GM18909 (cell line): ENCODE data around the gene ITGB6.

Experiments used
- ATAC-seq: cut with Tn5 transposase; IDR thresholded peaks from one replicate; pipeline ENCODE4 v1.9.1; 2021; ENCODE audit warnings: mild to moderate bottlenecking; ENCODE audit not compliant: unreplicated experiment, poor library complexity

Gene ITGB6

GRCh38 chr2:160104115-160104514 is 96.0 kb downstream of the ITGB6 start:
- no peak for ATAC-seq

DNA sequence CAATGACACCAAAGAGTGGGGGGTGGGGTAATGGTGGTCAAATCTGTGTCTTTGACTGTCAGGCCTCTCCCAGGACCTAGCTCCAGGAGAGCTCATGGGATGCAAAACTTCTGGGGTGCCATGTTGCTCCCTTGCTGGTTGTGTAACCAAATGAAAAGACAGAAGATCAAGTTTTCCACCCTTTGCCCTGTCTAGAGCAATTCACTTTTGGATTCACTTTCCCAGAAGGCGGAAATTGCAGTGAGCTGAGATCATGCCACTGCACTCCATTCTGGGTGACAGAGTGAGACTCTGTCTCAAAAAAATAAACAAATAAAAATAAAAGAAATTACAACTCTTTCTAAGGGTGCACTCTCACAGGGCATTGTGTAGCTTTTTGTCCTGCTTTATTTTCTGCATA is 102.7 kb downstream of the ITGB6 start:
- ATAC-seq, result no peak

GRCh38 chr2:160096409-160096808 is 103.7 kb downstream of the ITGB6 start:
- ATAC-seq, result peak; percentile 76

GRCh38 chr2:160092445-160092844 is 107.6 kb downstream of the ITGB6 start:
- no peak for ATAC-seq

GRCh38 chr2:160091381-160091780 is 108.7 kb downstream of the ITGB6 start:
- ATAC-seq, result no peak

- ATAC-seq, result no peak
These were observed 112.0 kb downstream of the ITGB6 start for GRCh38 chr2:160087854-160088745.

GRCh38 chr2:160085662-160086061 is 114.4 kb downstream of the ITGB6 start:
- no peak for ATAC-seq

DNA sequence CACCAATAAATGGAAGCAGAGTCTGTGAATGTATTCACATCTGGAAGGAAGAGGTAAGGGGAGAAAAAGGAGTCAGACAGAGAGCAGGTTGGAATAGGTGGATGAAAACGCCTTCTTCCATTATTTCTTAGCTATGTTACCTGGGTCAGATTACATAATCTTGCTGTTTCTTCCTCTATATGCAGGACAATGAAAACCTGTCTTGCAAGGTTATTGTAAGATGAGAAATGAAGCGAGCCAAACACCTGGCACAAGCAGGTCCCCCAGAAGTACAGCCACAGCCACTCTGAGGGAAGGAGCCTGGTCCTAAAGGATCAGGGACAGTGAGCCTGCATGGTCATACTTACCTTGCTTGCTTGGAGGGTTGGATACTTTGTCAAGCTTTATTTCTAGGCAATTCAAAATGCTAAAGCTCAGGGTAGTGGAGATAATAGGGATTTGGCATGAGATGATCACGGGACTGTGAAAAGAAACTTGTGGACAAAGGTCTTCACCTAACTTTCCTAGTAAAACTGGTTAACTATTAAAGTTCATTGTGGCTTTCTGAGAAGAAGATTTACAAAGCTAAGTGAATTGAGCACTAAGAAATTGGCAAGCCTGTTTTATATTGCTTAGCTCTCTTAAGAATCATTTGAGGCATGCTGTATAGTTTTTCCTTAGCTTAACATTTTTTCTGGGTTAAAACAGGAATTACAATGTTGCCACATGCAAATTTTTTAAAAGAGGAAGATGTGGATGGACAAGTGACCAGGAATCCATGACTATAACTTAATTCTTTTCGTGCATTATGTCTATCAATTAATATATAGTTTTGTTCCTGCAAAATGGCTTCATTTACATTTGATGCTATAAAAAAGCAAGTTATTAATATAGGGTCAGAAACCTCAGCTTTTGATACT is 121.9 kb downstream of the ITGB6 start:
- ATAC-seq, result no peak

GRCh38 chr2:160076914-160077313 is 123.2 kb downstream of the ITGB6 start:
- peak; percentile 55 for ATAC-seq

DNA sequence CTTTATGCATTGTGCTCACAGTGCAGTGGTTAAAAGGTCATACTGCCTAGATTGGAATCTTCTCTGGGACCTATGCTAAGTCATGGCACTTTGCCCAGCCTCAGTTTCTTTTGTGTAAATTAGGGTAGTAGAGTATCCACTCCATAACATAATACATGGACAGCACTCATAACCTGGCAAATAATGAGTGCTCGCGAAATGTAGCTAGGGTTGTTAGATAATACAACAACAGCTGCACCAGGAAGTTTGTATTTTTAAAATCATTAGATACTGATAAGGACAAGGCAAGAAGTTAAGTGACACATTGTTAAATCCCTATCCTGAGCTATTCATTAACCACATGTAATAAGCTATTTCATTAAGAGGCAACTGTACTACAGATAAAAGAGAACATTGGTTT is 123.8 kb downstream of the ITGB6 start:
- ATAC-seq, result no peak

DNA sequence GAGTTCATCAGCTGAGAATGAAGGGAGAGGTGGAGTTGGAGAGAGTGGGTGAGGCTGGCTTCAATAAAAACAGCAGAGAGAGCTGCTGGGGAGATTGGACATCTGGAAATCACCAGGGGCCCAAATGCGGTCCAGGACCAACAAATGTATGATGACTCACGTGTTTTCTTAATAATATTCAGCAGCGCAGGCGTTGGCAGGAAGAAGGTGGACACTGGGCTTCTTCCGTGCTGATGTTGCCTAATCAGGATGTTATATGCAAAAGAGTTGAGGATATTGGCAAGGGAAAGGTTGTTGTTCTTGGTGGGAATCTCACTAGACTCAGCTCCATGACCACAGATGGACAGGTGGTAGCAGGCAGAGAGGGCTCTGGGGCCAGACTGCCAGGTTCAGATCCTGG is 124.9 kb downstream of the ITGB6 start:
- ATAC-seq, result no peak

DNA sequence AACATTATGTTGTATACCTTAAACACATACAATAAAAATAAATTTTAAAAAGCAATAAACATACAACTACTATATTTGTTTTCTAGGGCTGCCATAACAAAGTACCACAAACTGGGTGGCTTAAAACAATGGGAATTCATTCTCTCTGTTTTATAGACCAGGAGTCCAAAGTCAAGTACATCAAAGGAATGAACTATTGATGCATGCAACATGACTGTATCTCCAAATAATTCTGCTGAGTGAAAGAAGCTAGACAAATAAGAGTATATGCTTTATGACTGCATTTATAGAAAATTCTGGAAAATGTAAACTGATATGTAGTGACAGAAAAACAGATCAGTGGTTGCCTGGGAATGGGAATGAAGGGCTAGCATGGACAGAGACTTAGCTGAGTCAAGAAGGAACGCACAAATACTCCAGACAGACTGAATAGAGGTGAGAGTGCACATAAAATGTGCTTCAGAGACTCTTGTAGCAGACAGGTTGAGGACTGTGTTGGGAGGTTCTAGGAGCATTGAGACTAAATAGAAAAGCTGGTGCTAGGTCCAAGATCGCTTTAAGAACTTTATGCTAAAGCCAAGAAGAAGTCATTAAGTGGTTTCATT is 126.7 kb downstream of the ITGB6 start:
- no peak for ATAC-seq

- no peak for ATAC-seq
These were observed 131.2 kb downstream of the ITGB6 start for GRCh38 chr2:160068906-160069305.

GRCh38 chr2:160064916-160065315 is 135.2 kb downstream of the ITGB6 start:
- no peak for ATAC-seq

GRCh38 chr2:160063879-160064612 is 136.0 kb downstream of the ITGB6 start:
- no peak for ATAC-seq

GRCh38 chr2:160063271-160063670 is 136.8 kb downstream of the ITGB6 start:
- no peak for ATAC-seq

- no peak for ATAC-seq
These were observed 137.6 kb downstream of the ITGB6 start, which contains the start of gene PLA2R1 for GRCh38 chr2:160062292-160063005. PLA2R1 (minus strand) TSS chr2:160062615; CDS start chr2:160062403, 212 bp downstream.

DNA sequence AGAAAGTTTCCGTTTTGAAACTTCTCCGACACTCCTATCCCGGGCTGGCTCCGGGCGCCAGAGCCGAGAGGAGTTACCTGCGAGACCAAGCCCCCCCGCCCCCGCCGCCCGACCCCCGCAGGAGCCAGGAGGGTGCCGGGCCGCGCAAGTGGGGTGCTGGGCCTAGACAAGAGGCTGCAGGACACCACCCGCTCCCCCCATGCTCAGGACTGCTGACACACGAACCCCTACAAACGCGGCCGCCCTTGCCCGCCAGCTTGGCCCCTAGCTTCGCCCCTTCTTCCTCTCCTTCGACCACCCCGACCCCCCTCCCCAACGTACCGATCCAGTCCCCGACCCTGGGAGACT is 138.2 kb downstream of the ITGB6 start:
- no peak for ATAC-seq

- no peak for ATAC-seq
These were observed 138.5 kb downstream of the ITGB6 start for GRCh38 chr2:160061533-160061932.

DNA sequence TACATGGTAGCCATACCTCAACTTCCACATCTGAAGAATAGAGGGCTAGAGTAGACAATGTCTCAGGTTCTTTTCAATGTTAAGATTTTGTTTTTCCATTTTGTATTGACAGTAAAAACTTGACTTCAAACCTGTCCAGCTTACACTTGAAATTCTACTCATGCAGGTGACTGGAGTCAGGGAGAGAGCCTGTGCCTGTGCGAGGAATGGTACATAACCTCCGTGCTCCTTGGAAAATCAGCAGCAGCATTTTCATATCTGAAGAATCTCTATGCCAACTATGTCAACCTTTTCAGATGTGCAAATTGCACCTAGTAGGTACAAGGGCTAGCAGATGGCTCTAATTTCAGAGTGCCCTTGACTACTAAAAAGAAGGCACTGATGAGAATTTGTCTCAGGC is 139.8 kb downstream of the ITGB6 start:
- no peak for ATAC-seq
